HEK293T (cell line): Measurements from ENCODE around the gene VHLL.

Source experiments
- ARNT ChIP-seq: fragments of 450-650 bp; IDR thresholded peaks from 2 replicates; pipeline ENCODE4 v1.6.1; 2017; ENCODE audit warnings: mild to moderate bottlenecking
- BHLHE40 ChIP-seq: fragments of 450-650 bp; IDR thresholded peaks from 2 replicates; pipeline ENCODE4 v1.6.1; 2016; ENCODE audit warnings: mild to moderate bottlenecking, moderate library complexity, borderline replicate concordance
- CTBP1 ChIP-seq: fragments of 450-650 bp; IDR thresholded peaks from 2 replicates; pipeline ENCODE4 v1.6.1; 2016; ENCODE audit warnings: borderline replicate concordance
- ELF4 ChIP-seq: fragments of 450-650 bp; IDR thresholded peaks from 2 replicates; pipeline ENCODE4 v1.6.1; 2017; ENCODE audit warnings: antibody characterized with exemption
- FOXA1 ChIP-seq: fragments of 450-650 bp; IDR thresholded peaks from 2 replicates; pipeline ENCODE4 v1.6.1; 2016; ENCODE audit warnings: mild to moderate bottlenecking
- FOXM1 ChIP-seq: fragments of 450-650 bp; IDR thresholded peaks from 2 replicates; pipeline ENCODE4 v1.6.1; 2017; ENCODE audit warnings: mild to moderate bottlenecking, borderline replicate concordance
- L3MBTL2 ChIP-seq: fragments of 450-650 bp; conservative IDR thresholded peaks from 2 replicates; pipeline ENCODE4 v1.6.1; 2016; ENCODE audit warnings: mild to moderate bottlenecking
- NFRKB ChIP-seq: fragments of 450-650 bp; IDR thresholded peaks from 2 replicates; pipeline ENCODE4 v1.6.1; 2016; ENCODE audit warnings: mild to moderate bottlenecking, moderate library complexity
- PKNOX1 ChIP-seq: fragments of 450-650 bp; IDR thresholded peaks from 2 replicates; pipeline ENCODE4 v1.6.1; 2016
- SP1 ChIP-seq: fragments of 450-650 bp; IDR thresholded peaks from 2 replicates; pipeline ENCODE4 v1.6.1; 2017
- SUZ12 ChIP-seq: fragments of 450-650 bp; IDR thresholded peaks from 2 replicates; pipeline ENCODE4 v1.6.1; 2016; ENCODE audit warnings: mild to moderate bottlenecking
- TARDBP ChIP-seq: fragments of 450-650 bp; IDR thresholded peaks from 2 replicates; pipeline ENCODE4 v1.6.1; 2016

GRCh38 chr1:156262461-156263287 lies 36.4 kb downstream of the VHLL start:
- TF ChIP-seq BHLHE40 = no peak
- TF ChIP-seq SP1 = no peak
- TF ChIP-seq TARDBP = no peak
- TF ChIP-seq SUZ12 = no peak
- no peak for TF ChIP-seq NFRKB
- TF ChIP-seq L3MBTL2 = no peak
- TF ChIP-seq FOXA1 = no peak
- TF ChIP-seq FOXM1 = no peak
- TF ChIP-seq CTBP1 = no peak
- TF ChIP-seq ELF4 = no peak
- TF ChIP-seq ARNT = no peak
- no peak for TF ChIP-seq PKNOX1
